NCI-H128 (cell line): ENCODE results near the gene VPS13D.
"Not testable (repeated sequence)": the region's sequence is repeated elsewhere in the genome, so short reads cannot be mapped to it uniquely, and the experiment has no call there.

ENCODE experiments used
- DNase-seq: peaks from one replicate; lab custom pipeline; 2025; ENCODE audit not compliant: unreplicated experiment; lab: John Stamatoyannopoulos, UW

The VPS13D gene

GRCh38 chr1:12444329-12444841 lies 214.6 kb downstream of the VPS13D start:
- no peak for DNase-seq

GRCh38 chr1:12445257-12445656 lies 215.4 kb downstream of the VPS13D start:
- DNase-seq: no peak

GRCh38 chr1:12446593-12446992 lies 216.8 kb downstream of the VPS13D start:
- DNase-seq: no peak

GRCh38 chr1:12447307-12447706 lies 217.5 kb downstream of the VPS13D start:
- DNase-seq: no peak

GRCh38 chr1:12447849-12448312 lies 218.1 kb downstream of the VPS13D start:
- DNase-seq: no peak

- no peak for DNase-seq
These were observed 218.9 kb downstream of the VPS13D start for GRCh38 chr1:12448746-12449177.

- no peak for DNase-seq
These were observed 220.4 kb downstream of the VPS13D start for GRCh38 chr1:12450090-12450755.

- DNase-seq: no peak
These were observed 221.1 kb downstream of the VPS13D start for GRCh38 chr1:12450756-12451559.

GRCh38 chr1:12451560-12451900 lies 221.7 kb downstream of the VPS13D start:
- no peak for DNase-seq

GRCh38 chr1:12452262-12452661 lies 222.4 kb downstream of the VPS13D start:
- no peak for DNase-seq

GRCh38 chr1:12453400-12454343 lies 223.8 kb downstream of the VPS13D start:
- DNase-seq: no peak

GRCh38 chr1:12454406-12455391 lies 224.9 kb downstream of the VPS13D start:
- no peak for DNase-seq

- DNase-seq: not testable (repeated sequence)
These were observed 226.3 kb downstream of the VPS13D start for GRCh38 chr1:12456081-12456480.

GRCh38 chr1:12456979-12457378 lies 227.1 kb downstream of the VPS13D start:
- DNase-seq: no peak

- no peak for DNase-seq
These were observed 227.9 kb downstream of the VPS13D start for GRCh38 chr1:12457771-12458170.

GRCh38 chr1:12458571-12458970 lies 228.7 kb downstream of the VPS13D start:
- no peak for DNase-seq

GRCh38 chr1:12460121-12460520 lies 230.3 kb downstream of the VPS13D start:
- no peak for DNase-seq

- no peak for DNase-seq
These were observed 231.2 kb downstream of the VPS13D start for GRCh38 chr1:12460911-12461621.

GRCh38 chr1:12461754-12462153 lies 231.9 kb downstream of the VPS13D start:
- DNase-seq: no peak
